GM12878 (cell line): ENCODE results near the gene GLT1D1. TPM values are rescaled to one million over a fixed set of nuclear protein-coding genes. Genes with fewer than 3 reads are reported as not detected.

Experiments used
- ATAC-seq: fragments of 200-7000 bp; cut with Tn5 transposase; 3 replicates; pipeline ENCODE4 v1.9.1; 2020; ENCODE audit warnings: mild to moderate bottlenecking, moderate library complexity
- BruUV-seq: library from RNA; stranded (reverse); fragments of 400-500 nt; replicated peaks from 2 replicates; lab custom pipeline; 2021; lab: Mats Ljungman, UMichigan
- CTCF ChIA-PET: fragments of 300-600 bp; sonication (Branson Sonifier 250); formaldehyde crosslinking; extraction: SDS; loops from one replicate; lab custom pipeline; 2021; ENCODE audit warnings: inconsistent platforms; lab: Yijun Ruan, JAX
- POLR2A ChIA-PET: fragments of 350-600 bp; formaldehyde crosslinking; extraction: SDS; loops from one replicate; lab custom pipeline; 2021; ENCODE audit warnings: inconsistent platforms; lab: Charles Lee
- RAD21 ChIA-PET: fragments of 300-600 bp; sonication (Branson Sonifier 250); formaldehyde crosslinking; loops from one replicate; lab custom pipeline; 2023; ENCODE audit warnings: antibody characterized with exemption; ENCODE audit not compliant: unreplicated experiment; lab: Charles Lee
- SMC1A ChIA-PET: fragments of 300-600 bp; sonication (Branson Sonifier 250); formaldehyde crosslinking; loops from one replicate; lab custom pipeline; 2023; ENCODE audit not compliant: unreplicated experiment, uncharacterized antibody; lab: Charles Lee
- DNase-seq: peaks from one replicate; pipeline ENCODE4 v3.0.0-alpha.2; 2011; ENCODE audit warnings: low read depth, low spot score
- FAIRE-seq: peaks from 3 replicates; lab custom pipeline; 2011; peaks lifted over from hg19 to GRCh38; lab: Jason Lieb, UNC
- H2AFZ ChIP-seq: 2 replicates; pipeline ENCODE4 v1.6.0; 2011; ENCODE audit warnings: low read depth, low read length, control low read depth; ENCODE audit not compliant: control insufficient read depth
- H3K27ac ChIP-seq: 2 replicates; pipeline ENCODE4 v1.5.1; 2011; ENCODE audit warnings: control low read depth; ENCODE audit not compliant: control insufficient read depth, insufficient read depth
- H3K27me3 ChIP-seq, 2 experiments: replicated peaks in 1 of 2; 2 replicates each; pipeline versions ENCODE4 v1.6.0 to v1.6.1; 2011; ENCODE audit warnings: low read length in 1 of 2; ENCODE audit not compliant: control insufficient read depth in 2 of 2, insufficient read depth in 2 of 2
- H3K36me3 ChIP-seq, 2 experiments: 2 replicates each; pipeline ENCODE4 v1.5.1; 2011; ENCODE audit warnings: low read length in 1 of 2; ENCODE audit not compliant: control insufficient read depth in 2 of 2, insufficient read depth in 2 of 2
- H3K4me1 ChIP-seq: 2 replicates; pipeline ENCODE4 v1.6.1; 2011; ENCODE audit warnings: mild to moderate bottlenecking, low read length, moderate library complexity, mixed read lengths; ENCODE audit not compliant: control insufficient read depth, insufficient read depth
- H3K4me2 ChIP-seq: 2 replicates; pipeline ENCODE4 v1.6.0; 2011; ENCODE audit warnings: control low read depth; ENCODE audit not compliant: control insufficient read depth, insufficient read depth
- H3K4me3 ChIP-seq: fragments of 200-600 bp; sonication (generic); 2 replicates; pipeline ENCODE4 v1.5.1; 2016
- H3K79me2 ChIP-seq: 2 replicates; pipeline ENCODE4 v1.6.0; 2011; ENCODE audit warnings: low read length; ENCODE audit not compliant: control insufficient read depth, insufficient read depth
- H3K9ac ChIP-seq: 2 replicates; pipeline ENCODE4 v1.8.0; 2011; ENCODE audit warnings: low read length, control low read depth, mixed read lengths; ENCODE audit not compliant: control insufficient read depth, insufficient read depth
- H3K9me3 ChIP-seq: replicated peaks from 3 replicates; pipeline ENCODE4 v1.5.1; 2011; ENCODE audit warnings: mild to moderate bottlenecking, low read length; ENCODE audit not compliant: control insufficient read depth, insufficient read depth
- H4K20me1 ChIP-seq: 2 replicates; pipeline ENCODE4 v1.6.0; 2011; ENCODE audit not compliant: control insufficient read depth, insufficient read depth
- ETV6 ChIP-seq, 2 experiments: fragments of 450-650 bp in 1 of 2; IDR thresholded peaks in 1 of 2; conservative IDR thresholded peaks in 1 of 2; 2 replicates each; pipeline ENCODE4 v1.6.1; 2014; ENCODE audit warnings: antibody characterized with exemption in 1 of 2, borderline replicate concordance in 1 of 2, low read depth in 1 of 2, mild to moderate bottlenecking in 1 of 2, moderate library complexity in 1 of 2
- FOXK2 ChIP-seq: fragments of 450-650 bp; IDR thresholded peaks from 2 replicates; pipeline ENCODE4 v1.6.1; 2017; ENCODE audit warnings: mild to moderate bottlenecking, moderate library complexity
- NFYB ChIP-seq: IDR thresholded peaks from 2 replicates; pipeline ENCODE4 v1.6.1; 2011; ENCODE audit warnings: low read depth, mild to moderate bottlenecking, low read length, improper control_type of control experiment, moderate library complexity; ENCODE audit not compliant: insufficient read depth
- PAX5 ChIP-seq: IDR thresholded peaks from 2 replicates; pipeline ENCODE4 v1.6.1; 2011; ENCODE audit warnings: low read depth, low read length, borderline replicate concordance
- WGBS: methylation state at CpG from one replicate; pipeline ENCODE4 v1.1.6; 2016; ENCODE audit warnings: low lambda C conversion rate; ENCODE audit not compliant: insufficient replicate concordance, insufficient coverage; ENCODE audit errors: missing lambda C conversion rate; 5-methylcytosine and 5-hydroxymethylcytosine counted together
- in situ Hi-C: fragments of 300-500 bp; cut with MboI; formaldehyde crosslinking; loops from 9 replicates; pipeline ENCODE4 v1.14.3; 2018; ENCODE audit warnings: mixed read lengths
- intact Hi-C: fragments of 100-400 bp; cut with micrococcal nuclease; formaldehyde crosslinking; loops from one replicate; pipeline ENCODE4 v1.14.2; 2022; ENCODE audit not compliant: unreplicated experiment
- polyA plus RNA-seq, 11 experiments: library from polyadenylated mRNA; depleted of rRNA in 4 of 11; unstranded in 6 of 11; stranded (reverse) in 5 of 11; fragments of >200 nt; fragmentation: Nextera tagmentation in 4 of 11; fragmentation: Illumina TruSeq in 1 of 11; extraction: Ambion mirVana in 4 of 11; extraction: Trizol in 1 of 11; gene quantifications; 1 replicate in 1 of 11; 2 replicates in 10 of 11; pipeline versions ENCODE4 v1.2.1 to v1.2.3, GENCODE V29; 2011 to 2016; ENCODE audit warnings: inconsistent platforms in 2 of 11, missing spikeins in 2 of 11, low read depth in 1 of 11
- total RNA-seq, 4 experiments: library from RNA; depleted of rRNA in 3 of 4; stranded (reverse); fragments of >200 nt in 3 of 4; fragmentation: Illumina TruSeq in 1 of 4; extraction: Trizol in 1 of 4; gene quantifications; 2 replicates each; pipeline versions ENCODE4 v1.2.1 to v1.2.3, GENCODE V29; 2013 to 2021

Gene GLT1D1
- total and polyA plus RNA-seq, 10 of the 15 experiments (the other 5 are each of a cell fraction or from before 2014, with no cell fraction given), result 0.42 to 62.8 (median 3.0) TPM

- Histone ChIP-seq H3K4me2 (no peak overlapping the region), H2AFZ (no peak overlapping the region), H3K9ac (no peak overlapping the region), H4K20me1 (no peaks in the 10 kb centered on the region), H3K79me2 (no peaks in the 10 kb centered on the region), H3K4me3 (no peak overlapping the region), H3K9me3 (no peaks in the 10 kb centered on the region), H3K36me3 (no peaks in the 10 kb centered on the region), H3K27ac (no peak overlapping the region), H3K4me1 (no peaks in the 10 kb centered on the region), H3K27me3 (no peaks in the 10 kb centered on the region)
- no peak for ATAC-seq
- ChIA-PET POLR2A (interaction anchor here (0.5 kb wide), 1 partner anchor 381 kb away, joined by 10 read pairs; no protein-coding TSS in a partner anchor), SMC1A (no interaction called here), RAD21 (no interaction called here), CTCF (interaction anchor here (0.5 to 0.7 kb wide), 2 partner anchors 322 to 890 kb away, joined by 3 read pairs; no protein-coding TSS in a partner anchor)
- no TSS peak for BruUV-seq
- in situ Hi-C loops, result no loop called here
- DNase-seq, result no peak
- intact Hi-C loops, result no loop called here
- WGBS, result 82% methylated on average over 6 of the region's 6 CpGs
- no peak for FAIRE-seq
- peak; percentile 70 for TF ChIP-seq NFYB
- no peak for TF ChIP-seq ETV6 (conservative IDR thresholded peaks at IDR 0.05 in 1 of 2, IDR thresholded peaks at IDR 0.05 in 1 of 2; ENCODE audit: borderline replicate concordance in 1 of 2, low read depth in 1 of 2)
Observed at GRCh38 chr12:129005829-129006228, 152.6 kb downstream of the GLT1D1 start.

DNA sequence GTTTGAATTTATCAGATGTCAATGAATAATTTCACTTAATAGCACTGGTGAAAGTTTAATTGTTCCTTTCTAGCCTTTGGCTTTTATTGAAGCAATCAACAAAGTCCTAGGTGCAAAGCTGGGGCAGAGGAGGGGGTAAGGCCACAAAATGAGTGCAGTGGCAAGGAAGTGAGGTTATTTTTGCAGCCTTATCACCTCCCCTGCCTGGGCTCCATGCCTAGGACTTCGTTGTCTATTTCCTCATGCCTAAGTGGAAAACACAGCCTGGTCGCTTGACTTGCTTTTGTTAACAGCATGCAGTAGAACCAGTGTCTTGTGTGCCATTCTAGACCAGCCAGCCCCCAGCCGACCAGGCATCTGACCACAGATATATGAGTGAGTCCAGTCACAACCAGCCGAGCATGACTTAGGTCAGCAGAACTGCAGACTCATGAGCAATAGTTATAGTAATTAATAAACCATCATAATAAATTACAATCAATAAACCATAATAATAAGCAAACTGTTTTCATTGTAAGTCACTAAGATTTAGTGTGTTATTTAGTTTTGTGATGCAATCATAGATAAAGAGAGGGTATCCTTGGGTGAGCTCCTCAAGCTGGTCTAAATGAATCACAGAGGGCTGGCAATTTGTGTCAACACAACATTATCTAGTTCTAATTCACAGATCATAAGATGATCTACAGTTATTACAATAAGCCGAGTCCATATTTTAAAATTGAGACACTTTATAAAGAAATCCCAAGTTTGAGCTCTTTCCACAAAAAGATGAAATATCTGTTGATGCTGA lies 156.8 kb downstream of the GLT1D1 start:
- ChIA-PET RAD21 (no interaction called here), SMC1A (no interaction called here), CTCF (interaction anchor here (0.6 kb wide), 1 partner anchor 1113 kb away, joined by 3 read pairs; no protein-coding TSS in a partner anchor), POLR2A (no interaction called here)
- H2AFZ ChIP-seq, result no peak overlapping the region
- no peaks in the 10 kb centered on the region for H4K20me1 ChIP-seq
- DNase-seq (no peak), FAIRE-seq (no peak), ATAC-seq (no peak)
- WGBS, result 28% methylated on average over 5 of the region's 5 CpGs
- in situ Hi-C loops (no loop called here), intact Hi-C loops (no loop called here)
- no peak overlapping the region for H3K9ac ChIP-seq
- no peaks in the 10 kb centered on the region for H3K36me3 ChIP-seq
- H3K4me3 ChIP-seq, result no peak overlapping the region
- no peak overlapping the region for H3K27ac ChIP-seq
- no peaks in the 10 kb centered on the region for H3K79me2 ChIP-seq
- TF ChIP-seq FOXK2, result no peak
- TF ChIP-seq PAX5, result no peak
- no peak for TF ChIP-seq ETV6 (conservative IDR thresholded peaks at IDR 0.05 in 1 of 2, IDR thresholded peaks at IDR 0.05 in 1 of 2; ENCODE audit: borderline replicate concordance in 1 of 2, low read depth in 1 of 2)
- no peaks in the 10 kb centered on the region for H3K9me3 ChIP-seq
- no peaks in the 10 kb centered on the region for H3K27me3 ChIP-seq
- H3K4me1 ChIP-seq, result no peaks in the 10 kb centered on the region
- BruUV-seq, result no TSS peak
- no peak overlapping the region for H3K4me2 ChIP-seq
